NT2/D1 (cell line): ENCODE results near the gene EXOC6.

Experiments
- SUZ12 ChIP-seq: IDR thresholded peaks from 2 replicates; pipeline ENCODE4 v1.6.1; 2011; ENCODE audit not compliant: insufficient read length, insufficient read depth; ENCODE audit errors: extremely low read depth
- ZNF274 ChIP-seq: IDR thresholded peaks from 2 replicates; pipeline ENCODE4 v1.6.1; 2011; ENCODE audit warnings: mild to moderate bottlenecking, low read depth, low read length

DNA sequence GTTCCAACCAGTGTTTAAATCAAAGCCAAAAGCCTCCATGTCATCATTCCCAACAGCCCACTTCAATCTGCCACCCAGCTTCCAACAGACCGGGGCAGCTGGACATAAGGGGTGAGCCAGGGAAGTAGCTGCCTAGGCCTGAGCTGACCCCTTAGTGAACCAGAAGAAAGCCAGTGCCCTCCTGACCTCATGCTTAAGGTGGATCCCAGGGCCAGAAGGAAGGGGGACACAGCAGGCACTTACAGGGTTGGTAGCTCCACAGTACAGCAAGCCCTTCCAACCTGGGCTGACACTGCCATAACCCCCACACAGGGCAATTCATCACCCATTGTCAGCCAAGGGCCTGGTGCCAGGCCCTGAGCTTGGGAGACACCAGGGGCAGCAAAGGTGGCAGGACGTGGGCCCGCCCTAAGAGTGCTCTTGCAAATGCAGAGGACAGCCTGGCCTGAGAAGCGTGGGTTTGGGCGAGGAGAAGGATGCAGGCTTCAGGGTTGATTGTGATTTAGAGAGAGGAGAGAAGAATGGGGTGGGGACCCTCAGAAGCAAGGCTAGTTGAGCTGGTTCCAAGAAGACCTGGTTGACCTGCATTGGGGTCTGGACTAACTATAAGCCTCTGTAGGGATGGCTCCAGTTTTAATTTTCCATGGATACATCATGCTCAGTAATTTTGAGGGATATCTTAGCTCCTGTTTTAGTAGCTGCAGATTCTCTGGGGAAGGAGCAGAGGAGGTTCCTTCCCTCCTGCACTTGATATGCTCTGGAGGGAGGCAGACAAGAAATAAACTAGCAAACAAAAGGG lies 222.3 kb downstream of the EXOC6 start:
- TF ChIP-seq SUZ12 = peak; percentile 2
- TF ChIP-seq ZNF274 = no peak
